ENCODE data around the gene NCOA1. TPM values are rescaled to one million over a fixed set of nuclear protein-coding genes. Genes with fewer than 3 reads are reported as not detected.
A peak's percentile ranks its signal among the peaks of the same experiment; 100 is the strongest.

The NCOA1 gene
- total and polyA plus RNA-seq, 8 donors: 6.2 to 27.0 (median 17.3) TPM

DNA sequence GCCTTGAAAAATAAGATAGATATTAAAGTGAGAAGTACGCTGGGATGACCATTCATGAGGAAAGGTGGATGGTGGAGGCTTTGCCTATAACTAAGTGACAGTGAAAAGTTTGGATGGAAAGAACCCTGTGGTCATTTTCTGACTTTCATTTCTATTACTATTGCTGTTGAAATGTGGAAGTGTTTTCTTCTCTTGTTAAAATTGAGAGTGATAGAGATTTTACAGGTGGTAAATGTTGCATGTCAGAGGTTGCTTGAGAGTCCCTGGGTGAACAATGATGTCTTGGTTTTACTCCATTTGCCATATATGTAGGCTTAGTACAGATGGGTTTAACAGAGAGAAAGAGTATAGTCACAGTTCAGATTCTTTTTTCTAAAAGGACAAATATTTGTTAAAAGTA is 18.4 kb downstream of the NCOA1 start:
- no peak for FAIRE-seq
- intact Hi-C loops (cut with DNase I): no loop called here
- no peak for ATAC-seq
- Histone ChIP-seq H3K27ac (no peak overlapping the region), H3K27me3 (no peaks in the 10 kb centered on the region), H3K4me3 (no peak overlapping the region), H3K9me3 (no peaks in the 10 kb centered on the region), H3K4me1 (peaks cover 16 to 42% (median 21%) of the 10 kb centered on the region in 3 donors), H3K36me3 (no peaks in the 10 kb centered on the region)
- 88 to 93% methylated on average over 1 of the region's 1 CpG for WGBS, 2 donors
- TF ChIP-seq, protein P1, sequence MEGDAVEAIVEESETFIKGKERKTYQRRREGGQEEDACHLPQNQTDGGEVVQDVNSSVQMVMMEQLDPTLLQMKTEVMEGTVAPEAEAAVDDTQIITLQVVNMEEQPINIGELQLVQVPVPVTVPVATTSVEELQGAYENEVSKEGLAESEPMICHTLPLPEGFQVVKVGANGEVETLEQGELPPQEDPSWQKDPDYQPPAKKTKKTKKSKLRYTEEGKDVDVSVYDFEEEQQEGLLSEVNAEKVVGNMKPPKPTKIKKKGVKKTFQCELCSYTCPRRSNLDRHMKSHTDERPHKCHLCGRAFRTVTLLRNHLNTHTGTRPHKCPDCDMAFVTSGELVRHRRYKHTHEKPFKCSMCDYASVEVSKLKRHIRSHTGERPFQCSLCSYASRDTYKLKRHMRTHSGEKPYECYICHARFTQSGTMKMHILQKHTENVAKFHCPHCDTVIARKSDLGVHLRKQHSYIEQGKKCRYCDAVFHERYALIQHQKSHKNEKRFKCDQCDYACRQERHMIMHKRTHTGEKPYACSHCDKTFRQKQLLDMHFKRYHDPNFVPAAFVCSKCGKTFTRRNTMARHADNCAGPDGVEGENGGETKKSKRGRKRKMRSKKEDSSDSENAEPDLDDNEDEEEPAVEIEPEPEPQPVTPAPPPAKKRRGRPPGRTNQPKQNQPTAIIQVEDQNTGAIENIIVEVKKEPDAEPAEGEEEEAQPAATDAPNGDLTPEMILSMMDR (IDR thresholded peaks at IDR 0.05): no peak
- DNase-seq: no peak

DNA sequence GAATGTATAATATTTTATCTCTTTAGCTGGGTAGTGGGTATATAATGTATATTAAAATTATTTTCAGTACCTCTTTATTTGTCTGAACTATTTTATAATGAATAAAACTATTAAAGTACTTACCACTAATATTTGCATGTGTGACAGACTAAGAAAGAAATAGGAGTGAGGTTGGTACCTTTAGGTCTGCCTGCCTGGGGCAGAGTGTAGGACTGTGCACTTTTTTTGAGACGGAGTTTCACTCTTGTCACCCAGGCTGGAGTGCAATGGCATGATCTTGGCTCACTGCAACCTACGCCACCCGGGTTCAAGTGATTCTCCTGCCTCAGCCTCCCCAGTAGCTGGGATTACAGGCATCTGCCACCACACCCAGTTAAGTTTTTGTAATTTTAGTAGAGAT is 18.8 kb downstream of the NCOA1 start:
- H3K4me1 ChIP-seq: peaks cover 16 to 44% (median 22%) of the 10 kb centered on the region in 3 donors
- TF ChIP-seq, protein P1 (IDR thresholded peaks at IDR 0.05): no peak
- H3K4me3 ChIP-seq: no peak overlapping the region
- no peak overlapping the region for H3K27ac ChIP-seq
- H3K9me3 ChIP-seq: no peaks in the 10 kb centered on the region
- FAIRE-seq: no peak
- ATAC-seq: no peak
- intact Hi-C loops (cut with DNase I): no loop called here
- H3K36me3 ChIP-seq: no peaks in the 10 kb centered on the region
- H3K27me3 ChIP-seq: no peaks in the 10 kb centered on the region
- no peak for DNase-seq
- 96 to 97% methylated on average over 3 of the region's 3 CpGs for WGBS, 2 donors

DNA sequence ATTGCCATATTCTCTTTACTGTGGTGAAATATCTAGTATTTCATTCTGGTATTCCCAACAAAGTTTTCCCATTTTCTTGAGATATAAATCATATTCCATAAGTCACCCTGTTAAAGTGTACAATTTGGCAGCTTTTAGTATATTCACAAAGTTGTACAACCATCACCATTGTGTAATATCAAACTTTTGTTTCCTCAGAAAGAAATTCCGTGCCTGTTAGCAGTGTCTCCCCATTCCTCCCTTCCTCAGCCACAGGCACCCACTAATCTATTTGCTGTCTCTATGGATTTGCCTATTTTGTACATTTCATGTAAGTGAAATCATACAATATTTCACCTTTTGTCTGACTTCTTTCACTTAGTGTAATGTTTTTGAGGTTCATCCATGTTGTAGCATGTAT is 19.7 kb downstream of the NCOA1 start:
- FAIRE-seq: no peak
- 86 to 96% methylated on average over 1 of the region's 1 CpG for WGBS, 2 donors
- no peak overlapping the region for H3K27ac ChIP-seq
- no peaks in the 10 kb centered on the region for H3K9me3 ChIP-seq
- no peaks in the 10 kb centered on the region for H3K27me3 ChIP-seq
- no peak overlapping the region for H3K4me3 ChIP-seq
- H3K36me3 ChIP-seq: no peaks in the 10 kb centered on the region
- TF ChIP-seq, protein P1 (IDR thresholded peaks at IDR 0.05): no peak
- peaks cover 23 to 53% (median 31%) of the 10 kb centered on the region in 3 donors for H3K4me1 ChIP-seq
- no peak for DNase-seq
- no peak for ATAC-seq
- intact Hi-C loops (cut with DNase I): no loop called here

DNA sequence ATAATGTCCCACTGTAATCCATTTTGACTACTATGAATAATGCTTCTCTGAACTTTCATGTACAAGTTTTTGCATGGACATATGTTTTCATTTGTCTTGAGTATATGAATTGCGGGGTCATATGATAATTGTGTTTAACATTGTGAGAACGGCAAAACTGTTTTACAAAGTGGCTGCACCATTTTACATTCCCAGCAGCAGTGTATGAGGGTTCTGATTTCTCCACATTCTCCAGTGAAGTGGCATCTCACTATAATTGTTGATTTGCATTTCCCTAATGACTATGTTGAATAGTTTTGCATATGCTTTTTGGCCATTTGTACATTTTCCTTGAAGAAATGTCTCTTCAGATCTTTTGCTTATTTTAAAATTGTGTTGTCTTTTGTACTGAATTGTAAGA is 20.1 kb downstream of the NCOA1 start:
- FAIRE-seq (no peak), DNase-seq (no peak), ATAC-seq (no peak)
- WGBS, 2 donors: 77 to 86% methylated on average over 2 of the region's 2 CpGs
- TF ChIP-seq, protein P1 (IDR thresholded peaks at IDR 0.05): no peak
- Histone ChIP-seq H3K27me3 (no peaks in the 10 kb centered on the region), H3K27ac (no peak overlapping the region), H3K4me3 (no peak overlapping the region), H3K9me3 (no peaks in the 10 kb centered on the region), H3K4me1 (peaks cover 27 to 55% (median 32%) of the 10 kb centered on the region in 3 donors), H3K36me3 (no peaks in the 10 kb centered on the region)
- intact Hi-C loops (cut with DNase I): no loop called here

DNA sequence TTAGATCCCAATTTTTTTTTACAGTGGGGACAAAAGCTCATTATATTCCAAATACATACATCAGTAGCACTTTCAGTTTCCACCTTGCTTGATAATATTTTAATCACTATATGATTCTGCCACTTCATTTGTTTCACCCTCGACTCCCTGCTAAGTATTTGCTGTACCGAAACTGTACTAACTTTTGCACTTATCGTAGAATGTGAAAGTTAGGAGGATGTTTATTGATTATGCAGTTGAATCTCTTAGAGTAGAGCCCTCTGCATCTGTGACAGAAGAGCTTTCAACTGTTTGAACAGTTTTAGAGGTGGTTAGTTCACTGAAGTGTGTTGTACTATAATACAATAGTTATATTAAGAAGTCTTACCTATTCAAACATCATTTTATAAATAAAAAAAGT is 20.8 kb downstream of the NCOA1 start:
- H3K36me3 ChIP-seq: no peaks in the 10 kb centered on the region
- 12 to 19% methylated on average over 3 of the region's 3 CpGs for WGBS, 2 donors
- no peak for ATAC-seq

More for the DNA sequence above, 20.8 kb downstream of the NCOA1 start:
- Histone ChIP-seq H3K4me1 (peaks cover 27 to 55% (median 32%) of the 10 kb centered on the region in 3 donors), H3K9me3 (no peaks in the 10 kb centered on the region), H3K27ac (no peak overlapping the region), H3K4me3 (no peak overlapping the region), H3K27me3 (no peaks in the 10 kb centered on the region)
- no peak for DNase-seq
- intact Hi-C loops (cut with DNase I): no loop called here
- peak; percentile 34 for FAIRE-seq
- TF ChIP-seq, protein P1 (IDR thresholded peaks at IDR 0.05): no peak

All from pancreas (tissue), 10 donors.